ENCODE data around the gene LIPA.
"Not testable (repeated sequence)": the region's sequence is repeated elsewhere in the genome, so short reads cannot be mapped to it uniquely, and the experiment has no call there.

Gene LIPA

GRCh38 chr10:89252225-89252585 is 630 bp upstream of the LIPA start:
- no peak overlapping the region for H3K4me3 ChIP-seq (ENCODE audit: low read depth, low read length)
- H3K27me3 ChIP-seq (replicated peaks) = no peaks in the 10 kb centered on the region
- in situ Hi-C loops (cut with HindIII; ENCODE audit: low pct_ligation_motif_present, low sequenced_read_pairs) = no loop called here
- TF ChIP-seq, protein P1, sequence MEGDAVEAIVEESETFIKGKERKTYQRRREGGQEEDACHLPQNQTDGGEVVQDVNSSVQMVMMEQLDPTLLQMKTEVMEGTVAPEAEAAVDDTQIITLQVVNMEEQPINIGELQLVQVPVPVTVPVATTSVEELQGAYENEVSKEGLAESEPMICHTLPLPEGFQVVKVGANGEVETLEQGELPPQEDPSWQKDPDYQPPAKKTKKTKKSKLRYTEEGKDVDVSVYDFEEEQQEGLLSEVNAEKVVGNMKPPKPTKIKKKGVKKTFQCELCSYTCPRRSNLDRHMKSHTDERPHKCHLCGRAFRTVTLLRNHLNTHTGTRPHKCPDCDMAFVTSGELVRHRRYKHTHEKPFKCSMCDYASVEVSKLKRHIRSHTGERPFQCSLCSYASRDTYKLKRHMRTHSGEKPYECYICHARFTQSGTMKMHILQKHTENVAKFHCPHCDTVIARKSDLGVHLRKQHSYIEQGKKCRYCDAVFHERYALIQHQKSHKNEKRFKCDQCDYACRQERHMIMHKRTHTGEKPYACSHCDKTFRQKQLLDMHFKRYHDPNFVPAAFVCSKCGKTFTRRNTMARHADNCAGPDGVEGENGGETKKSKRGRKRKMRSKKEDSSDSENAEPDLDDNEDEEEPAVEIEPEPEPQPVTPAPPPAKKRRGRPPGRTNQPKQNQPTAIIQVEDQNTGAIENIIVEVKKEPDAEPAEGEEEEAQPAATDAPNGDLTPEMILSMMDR (IDR thresholded peaks at IDR 0.05; ENCODE audit: low read depth, low read length, missing control alignments) = no peak
- H3K27ac ChIP-seq = no peak overlapping the region
- no peak for DNase-seq
- no peaks in the 10 kb centered on the region for H3K36me3 ChIP-seq (replicated peaks)

GRCh38 chr10:89250865-89251408 is 638 bp downstream of the LIPA start:
- TF ChIP-seq, protein P1 (IDR thresholded peaks at IDR 0.05; ENCODE audit: low read depth, low read length, missing control alignments) = no peak
- Histone ChIP-seq H3K27me3 (replicated peaks) (no peaks in the 10 kb centered on the region), H3K36me3 (replicated peaks) (no peaks in the 10 kb centered on the region), H3K27ac (no peak overlapping the region), H3K4me3 (ENCODE audit: low read depth, low read length) (peak overlapping the region; percentile 94)
- no peak for DNase-seq
- in situ Hi-C loops (cut with HindIII; ENCODE audit: low pct_ligation_motif_present, low sequenced_read_pairs) = no loop called here

DNA sequence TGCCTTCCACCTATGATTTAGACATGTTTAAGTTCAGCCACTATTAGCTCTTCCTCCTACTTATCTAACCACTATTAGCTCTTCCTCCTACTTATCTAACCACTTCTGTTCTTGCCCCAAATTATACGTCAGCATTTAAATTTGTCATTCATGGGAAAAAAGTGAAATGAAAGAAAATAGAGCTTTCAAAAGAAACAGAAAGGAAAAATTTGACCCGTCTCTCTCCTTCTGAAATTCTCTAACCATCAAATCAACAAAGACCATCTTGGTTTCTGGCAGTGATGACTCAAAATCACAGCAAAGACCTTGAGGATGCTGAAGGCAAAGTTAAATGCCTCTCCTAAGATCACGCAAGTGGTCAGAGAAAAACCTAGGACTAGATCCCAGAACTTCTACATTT is 2.6 kb downstream of the LIPA start:
- TF ChIP-seq, protein P1 (IDR thresholded peaks at IDR 0.05; ENCODE audit: low read depth, low read length, missing control alignments) = no peak
- in situ Hi-C loops (cut with HindIII; ENCODE audit: low pct_ligation_motif_present, low sequenced_read_pairs) = no loop called here
- Histone ChIP-seq H3K4me3 (ENCODE audit: low read depth, low read length) (no peak overlapping the region), H3K27me3 (replicated peaks) (no peaks in the 10 kb centered on the region), H3K36me3 (replicated peaks) (no peaks in the 10 kb centered on the region), H3K27ac (no peak overlapping the region)
- no peak for DNase-seq

DNA sequence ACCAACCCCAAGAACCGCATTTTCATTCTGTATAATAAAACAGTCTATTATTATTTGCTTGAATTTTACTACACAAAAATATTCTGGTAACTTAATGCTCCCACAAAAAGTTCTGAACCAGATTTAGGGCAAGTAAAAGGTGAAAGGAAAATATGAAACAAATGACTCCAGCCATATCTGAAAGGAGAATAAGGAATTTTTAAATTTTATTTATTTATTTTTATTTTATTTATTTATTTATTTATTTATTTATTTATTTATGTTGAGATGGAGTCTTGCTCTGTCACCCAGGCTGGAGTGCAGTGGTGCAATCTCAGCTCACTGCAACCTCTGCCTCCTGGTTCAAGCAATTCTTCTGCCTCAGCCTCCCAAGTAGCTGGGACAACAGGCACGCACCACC is 4.0 kb downstream of the LIPA start:
- DNase-seq; H3K36me3 ChIP-seq (replicated peaks); in situ Hi-C loops (cut with HindIII; ENCODE audit: low pct_ligation_motif_present, low sequenced_read_pairs); H3K27me3 ChIP-seq (replicated peaks); H3K27ac ChIP-seq; H3K4me3 ChIP-seq (ENCODE audit: low read depth, low read length): not testable (repeated sequence)

- Histone ChIP-seq H3K27me3 (replicated peaks) (no peaks in the 10 kb centered on the region), H3K27ac (no peak overlapping the region), H3K36me3 (replicated peaks) (no peaks in the 10 kb centered on the region), H3K4me3 (ENCODE audit: low read depth, low read length) (no peak overlapping the region)
- no peak for DNase-seq
- TF ChIP-seq, protein P1 (IDR thresholded peaks at IDR 0.05; ENCODE audit: low read depth, low read length, missing control alignments) = no peak
- in situ Hi-C loops (cut with HindIII; ENCODE audit: low pct_ligation_motif_present, low sequenced_read_pairs) = no loop called here
Measured at GRCh38 chr10:89245802-89246201, 5.8 kb downstream of the LIPA start.

DNA sequence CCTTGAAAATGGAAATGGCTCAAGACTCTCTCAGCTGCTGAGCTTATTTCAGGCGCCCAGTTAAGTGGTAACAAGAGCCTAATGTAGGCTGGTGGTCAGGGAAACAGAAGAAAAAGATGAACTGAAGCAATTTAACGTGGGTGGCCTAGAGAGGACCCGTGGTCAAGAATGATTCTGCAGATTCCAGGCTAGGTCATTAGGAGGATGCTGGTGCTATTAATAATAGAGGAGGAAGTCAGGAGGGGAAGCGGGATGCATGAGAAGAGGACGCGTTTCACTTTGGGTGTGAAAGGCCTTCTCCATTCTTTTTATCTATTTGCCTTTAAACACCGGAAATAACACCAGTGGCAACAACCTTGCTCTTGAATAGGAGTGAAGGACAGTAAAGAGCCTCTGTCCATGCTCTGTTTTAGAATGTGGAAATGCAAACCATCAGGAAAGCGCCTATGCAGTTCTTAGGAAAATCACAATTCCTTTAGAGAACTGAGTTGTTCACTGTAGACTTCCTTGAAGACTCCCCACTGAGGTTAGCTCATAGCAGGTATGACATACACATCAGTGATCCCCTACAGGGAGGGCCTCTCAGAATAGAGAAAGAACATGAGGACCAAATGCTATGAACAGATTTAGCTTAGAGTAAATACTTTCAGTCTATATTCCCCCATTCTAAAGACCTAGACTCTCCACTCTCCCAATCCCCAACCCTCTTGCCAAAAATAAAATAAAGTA is 8.6 kb downstream of the LIPA start:
- Histone ChIP-seq H3K27ac (no peak overlapping the region), H3K27me3 (replicated peaks) (no peaks in the 10 kb centered on the region), H3K36me3 (replicated peaks) (peaks cover 6% of the 10 kb centered on the region), H3K4me3 (ENCODE audit: low read depth, low read length) (no peak overlapping the region)
- in situ Hi-C loops (cut with HindIII; ENCODE audit: low pct_ligation_motif_present, low sequenced_read_pairs) = no loop called here
- TF ChIP-seq, protein P1 (IDR thresholded peaks at IDR 0.05; ENCODE audit: low read depth, low read length, missing control alignments) = no peak
- DNase-seq = no peak

All from brain microvascular endothelial cell (primary cell).